ENCODE measurements around the gene OMP.

OMP gene

GRCh38 chr11:77069336-77069968 lies 33.2 kb upstream of the OMP start:
- in situ Hi-C loops (cut with MboI; ENCODE audit: low pct_unique_long_range_greater_than_20kb, low sequenced_read_pairs, unreplicated experiment), result no loop called here
- no peak for TF ChIP-seq CTCF (IDR thresholded peaks at IDR 0.05; ENCODE audit: extremely low read depth, insufficient read depth, missing control alignments)

GRCh38 chr11:77069969-77070582 lies 32.6 kb upstream of the OMP start:
- DNase-seq (ENCODE audit: low spot score), result no peak
- TF ChIP-seq CTCF (IDR thresholded peaks at IDR 0.05; ENCODE audit: extremely low read depth, insufficient read depth, missing control alignments), result no peak
- in situ Hi-C loops (cut with MboI; ENCODE audit: low pct_unique_long_range_greater_than_20kb, low sequenced_read_pairs, unreplicated experiment), result no loop called here

More at GRCh38 chr11:77069336-77069968, 33.2 kb upstream of the OMP start:
- DNase-seq (ENCODE audit: low spot score), result no peak

- no peak for DNase-seq (ENCODE audit: low spot score)
- in situ Hi-C loops (cut with MboI; ENCODE audit: low pct_unique_long_range_greater_than_20kb, low sequenced_read_pairs, unreplicated experiment), result no loop called here
- TF ChIP-seq CTCF (IDR thresholded peaks at IDR 0.05; ENCODE audit: extremely low read depth, insufficient read depth, missing control alignments), result no peak
Observed at GRCh38 chr11:77071077-77071476, 31.6 kb upstream of the OMP start.

- DNase-seq (ENCODE audit: low spot score), result no peak
- in situ Hi-C loops (cut with MboI; ENCODE audit: low pct_unique_long_range_greater_than_20kb, low sequenced_read_pairs, unreplicated experiment), result no loop called here
- TF ChIP-seq CTCF (IDR thresholded peaks at IDR 0.05; ENCODE audit: extremely low read depth, insufficient read depth, missing control alignments), result no peak
Observed at GRCh38 chr11:77071671-77072605, 30.7 kb upstream of the OMP start.

- no peak for DNase-seq (ENCODE audit: low spot score)
- in situ Hi-C loops (cut with MboI; ENCODE audit: low pct_unique_long_range_greater_than_20kb, low sequenced_read_pairs, unreplicated experiment), result no loop called here
- no peak for TF ChIP-seq CTCF (IDR thresholded peaks at IDR 0.05; ENCODE audit: extremely low read depth, insufficient read depth, missing control alignments)
Observed at GRCh38 chr11:77072851-77073327, 29.8 kb upstream of the OMP start.

- no peak for DNase-seq (ENCODE audit: low spot score)
- in situ Hi-C loops (cut with MboI; ENCODE audit: low pct_unique_long_range_greater_than_20kb, low sequenced_read_pairs, unreplicated experiment), result no loop called here
- TF ChIP-seq CTCF (IDR thresholded peaks at IDR 0.05; ENCODE audit: extremely low read depth, insufficient read depth, missing control alignments), result no peak
Observed at GRCh38 chr11:77073328-77074001, 29.2 kb upstream of the OMP start.

Measured in GM13977 (cell line).